ENCODE results near the gene SPRING1.

DNA sequence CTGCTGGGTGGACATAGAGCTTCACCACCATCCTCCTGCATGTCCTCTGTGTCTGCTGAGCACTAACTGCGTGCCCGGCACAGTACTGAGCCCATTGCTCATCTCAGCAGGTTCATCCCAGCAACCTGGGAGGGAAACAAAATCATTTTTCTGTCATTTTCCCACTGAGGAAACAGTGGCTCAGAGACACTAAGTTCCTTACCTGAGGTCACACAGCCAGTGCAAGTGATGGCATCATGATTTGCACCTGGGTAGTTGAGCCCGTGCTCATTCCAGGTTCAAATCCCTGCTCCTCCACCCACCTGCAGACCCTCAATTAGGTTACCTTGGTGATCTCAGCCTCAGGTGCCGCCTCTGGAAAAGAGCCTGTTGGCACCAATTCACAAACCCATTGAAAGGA is 23.6 kb upstream of the SPRING1 start:
- TF ChIP-seq, protein P1, sequence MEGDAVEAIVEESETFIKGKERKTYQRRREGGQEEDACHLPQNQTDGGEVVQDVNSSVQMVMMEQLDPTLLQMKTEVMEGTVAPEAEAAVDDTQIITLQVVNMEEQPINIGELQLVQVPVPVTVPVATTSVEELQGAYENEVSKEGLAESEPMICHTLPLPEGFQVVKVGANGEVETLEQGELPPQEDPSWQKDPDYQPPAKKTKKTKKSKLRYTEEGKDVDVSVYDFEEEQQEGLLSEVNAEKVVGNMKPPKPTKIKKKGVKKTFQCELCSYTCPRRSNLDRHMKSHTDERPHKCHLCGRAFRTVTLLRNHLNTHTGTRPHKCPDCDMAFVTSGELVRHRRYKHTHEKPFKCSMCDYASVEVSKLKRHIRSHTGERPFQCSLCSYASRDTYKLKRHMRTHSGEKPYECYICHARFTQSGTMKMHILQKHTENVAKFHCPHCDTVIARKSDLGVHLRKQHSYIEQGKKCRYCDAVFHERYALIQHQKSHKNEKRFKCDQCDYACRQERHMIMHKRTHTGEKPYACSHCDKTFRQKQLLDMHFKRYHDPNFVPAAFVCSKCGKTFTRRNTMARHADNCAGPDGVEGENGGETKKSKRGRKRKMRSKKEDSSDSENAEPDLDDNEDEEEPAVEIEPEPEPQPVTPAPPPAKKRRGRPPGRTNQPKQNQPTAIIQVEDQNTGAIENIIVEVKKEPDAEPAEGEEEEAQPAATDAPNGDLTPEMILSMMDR (conservative IDR thresholded peaks at IDR 0.05; ENCODE audit: low read length): no peak
- TF ChIP-seq EZH2phosphoT487 (IDR thresholded peaks at IDR 0.05; ENCODE audit: borderline replicate concordance): no peak
